ENCODE measurements around the gene RASSF7. TPM values are rescaled to one million over a fixed set of nuclear protein-coding genes. Genes with fewer than 3 reads are reported as not detected.
"Not testable (repeated sequence)": the region's sequence is repeated elsewhere in the genome, so short reads cannot be mapped to it uniquely, and the experiment has no call there.

Gene RASSF7
- 3.9 TPM for polyA plus RNA-seq (2013, experiment 1 of 2; ENCODE audit: insufficient read length)
- polyA plus RNA-seq (2013, experiment 2 of 2; ENCODE audit: insufficient read length), result 3.6 TPM

GRCh38 chr11:560305-561147 lies at the start of gene RASSF7, which contains the start of gene LMNTD2:
Gene RASSF7 (plus strand): TSS chr11:560970. CDS start chr11:561769, 799 bp downstream.
Gene LMNTD2 (minus strand): TSS chr11:560738. CDS start chr11:560716, 22 bp downstream.
- peak; percentile 83 for DNase-seq

- DNase-seq, result no peak
These were observed 47.8 kb upstream of the RASSF7 start for GRCh38 chr11:512761-513595.

GRCh38 chr11:514606-515005 lies 46.2 kb upstream of the RASSF7 start:
- DNase-seq, result no peak

- DNase-seq, result no peak
These were observed 45.6 kb upstream of the RASSF7 start for GRCh38 chr11:515131-515530.

GRCh38 chr11:516400-516799 lies 44.4 kb upstream of the RASSF7 start:
- DNase-seq, result no peak

- not testable (repeated sequence) for DNase-seq
These were observed 43.7 kb upstream of the RASSF7 start for GRCh38 chr11:516918-517685.

- peak; percentile 86 for DNase-seq
These were observed 42.1 kb upstream of the RASSF7 start for GRCh38 chr11:518463-519202.

GRCh38 chr11:520428-521176 lies 40.2 kb upstream of the RASSF7 start:
- DNase-seq, result no peak

- no peak for DNase-seq
These were observed 39.5 kb upstream of the RASSF7 start for GRCh38 chr11:521177-521688.

- DNase-seq, result no peak
These were observed 34.6 kb upstream of the RASSF7 start for GRCh38 chr11:526192-526591.

GRCh38 chr11:528166-528814 lies 32.5 kb upstream of the RASSF7 start:
- no peak for DNase-seq

- no peak for DNase-seq
These were observed 31.7 kb upstream of the RASSF7 start for GRCh38 chr11:528815-529727.

- DNase-seq, result no peak
These were observed 30.9 kb upstream of the RASSF7 start for GRCh38 chr11:529728-530411.

GRCh38 chr11:530960-531831 lies 29.6 kb upstream of the RASSF7 start:
- no peak for DNase-seq

GRCh38 chr11:531919-532526 lies 28.7 kb upstream of the RASSF7 start:
- DNase-seq, result no peak

GRCh38 chr11:532527-532985 lies 28.2 kb upstream of the RASSF7 start:
- no peak for DNase-seq

All from fibroblast of skin of scalp (primary cell).